HCT116 (cell line): Measurements from ENCODE around the gene MCTP2. TPM values are rescaled to one million over a fixed set of nuclear protein-coding genes. Genes with fewer than 3 reads are reported as not detected.

Experiments used
- ATAC-seq: fragments of 200-7000 bp; cut with Tn5 transposase; 2 replicates; pipeline ENCODE4 v1.9.1; 2020; ENCODE audit warnings: mild to moderate bottlenecking, moderate library complexity
- BruUV-seq: library from RNA; stranded (reverse); fragments of 400-500 nt; replicated peaks from 2 replicates; lab custom pipeline; 2021; lab: Mats Ljungman, UMichigan
- CTCF ChIA-PET: fragments of 300-600 bp; sonication (Branson Sonifier 250); formaldehyde crosslinking; loops from one replicate; lab custom pipeline; 2021; ENCODE audit warnings: antibody characterized with exemption; lab: Charles Lee
- POLR2A ChIA-PET: fragments of 300-600, 350-600 bp; sonication (Branson Sonifier 250); formaldehyde crosslinking; loops from one replicate; lab custom pipeline; 2021; ENCODE audit warnings: antibody characterized with exemption; lab: Charles Lee
- RAD21 ChIA-PET, 2 experiments: fragments of 300-600 bp; sonication (Branson Sonifier 250); formaldehyde crosslinking; loops; one replicate each; lab custom pipeline; 2023; ENCODE audit warnings: low total read pairs in 2 of 2; ENCODE audit not compliant: uncharacterized antibody in 2 of 2, unreplicated experiment in 2 of 2, low non-redundant PET in 1 of 2; lab: Charles Lee
- DNase-seq: peaks from one replicate; pipeline ENCODE4 v3.0.0-alpha.2; 2010; ENCODE audit warnings: low read depth, low spot score
- H2AFZ ChIP-seq: fragments of 200-600 bp; shearing (Covaris generic), sonication (generic); 2 replicates; pipeline ENCODE4 v1.6.1; 2017; ENCODE audit warnings: low read depth, mixed run types, mixed read lengths, antibody characterized with exemption, low read length; ENCODE audit not compliant: poor library complexity, severe bottlenecking
- H3K27ac ChIP-seq: 2 replicates; pipeline ENCODE4 v1.5.1; 2012; ENCODE audit warnings: low read depth, low read length
- H3K27me3 ChIP-seq: fragments of 200-600 bp; sonication (generic); 2 replicates; pipeline ENCODE4 v1.6.1; 2016; ENCODE audit warnings: mixed run types, low read length, mixed read lengths; ENCODE audit not compliant: insufficient read depth
- H3K36me3 ChIP-seq, 2 experiments: fragments of 200-500 bp in 1 of 2; fragments of 200-600 bp in 1 of 2; sonication (Bioruptor generic) in 1 of 2; sonication (generic) in 1 of 2; 2 replicates each; pipeline versions ENCODE4 v1.5.1 to v1.6.1; 2014 to 2016; ENCODE audit warnings: low read length in 2 of 2, inconsistent platforms in 1 of 2, mixed read lengths in 1 of 2, mixed run types in 1 of 2; ENCODE audit not compliant: insufficient read depth in 2 of 2, control insufficient read depth in 1 of 2
- H3K4me1 ChIP-seq, 2 experiments: fragments of 200-600 bp in 1 of 2; sonication (generic) in 1 of 2; 2 replicates each; pipeline versions ENCODE4 v1.5.1 to v1.6.1; 2012 to 2017; ENCODE audit warnings: low read length in 2 of 2, inconsistent platforms in 1 of 2, mild to moderate bottlenecking in 1 of 2, mixed read lengths in 1 of 2, mixed run types in 1 of 2, moderate library complexity in 1 of 2; ENCODE audit not compliant: insufficient read depth in 2 of 2, control insufficient read depth in 1 of 2
- H3K4me2 ChIP-seq: fragments of 200-600 bp; sonication (generic); 2 replicates; pipeline ENCODE4 v1.6.1; 2017; ENCODE audit warnings: mixed run types, low read length, mixed read lengths
- H3K4me3 ChIP-seq, 2 experiments: fragments of 200-600 bp in 1 of 2; sonication (generic) in 1 of 2; replicated peaks in 1 of 2; 2 replicates each; pipeline ENCODE4 v1.5.1; 2011 to 2016; ENCODE audit warnings: low read length in 2 of 2, control low read depth in 1 of 2, low read depth in 1 of 2, mild to moderate bottlenecking in 1 of 2, mixed read lengths in 1 of 2, mixed run types in 1 of 2
- H3K79me2 ChIP-seq: fragments of 200-600 bp; sonication (generic); 2 replicates; pipeline ENCODE4 v1.6.1; 2017; ENCODE audit warnings: mild to moderate bottlenecking, mixed run types, low read length, moderate library complexity, mixed read lengths; ENCODE audit not compliant: insufficient read depth
- H3K9ac ChIP-seq: fragments of 200-600 bp; sonication (generic); 2 replicates; pipeline ENCODE4 v1.6.1; 2016; ENCODE audit warnings: low read length, mixed read lengths
- H3K9me2 ChIP-seq: fragments of 200-600 bp; sonication (generic), shearing (Covaris generic); 2 replicates; pipeline ENCODE4 v1.6.1; 2017; ENCODE audit warnings: mixed run types, mild to moderate bottlenecking, moderate library complexity; ENCODE audit not compliant: insufficient read depth
- H3K9me3 ChIP-seq, 2 experiments: fragments of 200-500 bp in 1 of 2; fragments of 200-600 bp in 1 of 2; sonication (Bioruptor generic) in 1 of 2; sonication (generic) in 1 of 2; 2 replicates each; pipeline ENCODE4 v1.6.1; 2014 to 2017; ENCODE audit warnings: low read length in 2 of 2, mixed read lengths in 2 of 2, inconsistent platforms in 1 of 2, low read depth in 1 of 2, mild to moderate bottlenecking in 1 of 2, mixed run types in 1 of 2, moderate library complexity in 1 of 2; ENCODE audit not compliant: control insufficient read depth in 1 of 2, insufficient read depth in 1 of 2
- H4K20me1 ChIP-seq: fragments of 200-600 bp; sonication (generic), shearing (Covaris generic); 2 replicates; pipeline ENCODE4 v1.6.1; 2017; ENCODE audit warnings: mixed run types, mild to moderate bottlenecking, moderate library complexity; ENCODE audit not compliant: insufficient read depth
- CEBPB ChIP-seq: IDR thresholded peaks from 2 replicates; pipeline ENCODE4 v1.6.1; 2012; ENCODE audit warnings: low read depth
- EGR1 ChIP-seq: IDR thresholded peaks from 2 replicates; pipeline ENCODE4 v1.6.1; 2012; ENCODE audit warnings: low read depth
- ELF1 ChIP-seq: IDR thresholded peaks from 2 replicates; pipeline ENCODE4 v1.6.1; 2012; ENCODE audit warnings: low read depth, borderline replicate concordance
- EZH2phosphoT487 ChIP-seq: fragments of 200-600 bp; IDR thresholded peaks from 2 replicates; pipeline ENCODE4 v1.6.1; 2018; ENCODE audit warnings: antibody characterized with exemption, borderline replicate concordance
- FOSL1 ChIP-seq: IDR thresholded peaks from 2 replicates; pipeline ENCODE4 v1.6.1; 2012; ENCODE audit warnings: low read depth
- MAX ChIP-seq: IDR thresholded peaks from 2 replicates; pipeline ENCODE4 v1.6.1; 2012
- POLR2AphosphoS5 ChIP-seq: IDR thresholded peaks from 2 replicates; pipeline ENCODE4 v1.6.1; 2011; ENCODE audit warnings: mild to moderate bottlenecking, low read depth, low read length, moderate library complexity
- RAD21 ChIP-seq: IDR thresholded peaks from 2 replicates; pipeline ENCODE4 v1.6.1; 2012; ENCODE audit warnings: low read depth, mild to moderate bottlenecking
- SP1 ChIP-seq: IDR thresholded peaks from 2 replicates; pipeline ENCODE4 v1.6.1; 2012; ENCODE audit warnings: low read depth
- TCF7L2 ChIP-seq: IDR thresholded peaks from 2 replicates; pipeline ENCODE4 v1.7.0; 2011; ENCODE audit warnings: borderline replicate concordance, inconsistent platforms; ENCODE audit not compliant: insufficient read depth, insufficient read length; ENCODE audit errors: extremely low read depth
- ZFX ChIP-seq: fragments of 450-650 bp; IDR thresholded peaks from 2 replicates; pipeline ENCODE4 v1.6.1; 2017
- ZNF274 ChIP-seq: fragments of 200-500 bp; sonication (Bioruptor generic); IDR thresholded peaks from 2 replicates; pipeline ENCODE4 v1.6.1; 2014; ENCODE audit warnings: mild to moderate bottlenecking, low read depth, low read length, inconsistent platforms
- intact Hi-C: fragments of 100-400 bp; cut with micrococcal nuclease; formaldehyde crosslinking; loops from 2 replicates; pipeline ENCODE4 v1.10.0; 2022
- total RNA-seq: library from RNA; stranded (reverse); gene quantifications from one replicate; pipeline ENCODE4 v1.2.1, GENCODE V29; 2021; ENCODE audit not compliant: unreplicated experiment
- TF ChIP-seq, protein P1 (sequence below): IDR thresholded peaks from 2 replicates; pipeline ENCODE4 v1.6.1; 2012; ENCODE audit warnings: low read depth
- TF ChIP-seq, protein P2 (sequence below): IDR thresholded peaks from 2 replicates; pipeline ENCODE4 v1.6.1; 2011; ENCODE audit warnings: mild to moderate bottlenecking, low read length, moderate library complexity; ENCODE audit not compliant: insufficient replicate concordance; ENCODE audit errors: extremely low read depth

Gene MCTP2
- total RNA-seq, 1 experiment from 2014 or later: 12.9 TPM

DNA sequence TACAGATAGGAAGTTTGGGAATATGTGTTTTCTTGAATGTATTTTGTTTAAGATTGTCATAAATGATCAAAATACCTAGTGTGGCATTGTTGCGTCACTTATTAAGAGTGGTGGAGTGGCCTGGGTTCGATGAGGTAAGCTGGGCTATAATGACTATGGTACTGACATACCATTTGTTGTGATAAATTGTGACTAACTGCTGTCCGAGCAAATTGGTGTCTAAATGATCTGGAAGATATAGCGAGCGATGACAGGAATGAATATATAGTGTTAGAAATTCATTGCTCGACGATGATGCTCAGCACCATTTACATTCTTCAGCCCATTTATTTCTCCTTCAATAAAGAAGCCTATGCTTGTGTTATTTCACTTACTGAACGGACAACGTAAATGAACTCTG, 123.3 kb downstream of the MCTP2 start:
- POLR2A ChIA-PET: no interaction called here
- H3K4me1 ChIP-seq: no peaks in the 10 kb centered on the region
- no peak overlapping the region for H3K27ac ChIP-seq
- intact Hi-C loops: no loop called here
- no peaks in the 10 kb centered on the region for H4K20me1 ChIP-seq
- H3K4me3 ChIP-seq: no peak overlapping the region
- no peaks in the 10 kb centered on the region for H3K27me3 ChIP-seq
- no peaks in the 10 kb centered on the region for H3K9me2 ChIP-seq
- DNase-seq: no peak
- no peak for ATAC-seq
- H3K79me2 ChIP-seq: no peaks in the 10 kb centered on the region
- CTCF ChIA-PET: interaction anchor here (0.6 kb wide), 1 partner anchor 936 kb away, joined by 3 read pairs; no protein-coding TSS in a partner anchor
- no peaks in the 10 kb centered on the region for H3K36me3 ChIP-seq
- BruUV-seq: no TSS peak
- H3K9me3 ChIP-seq: no peaks in the 10 kb centered on the region
- RAD21 ChIA-PET: no interaction called here
- H3K4me2 ChIP-seq: no peak overlapping the region
- TF ChIP-seq SP1: no peak
- no peak for TF ChIP-seq TCF7L2
- no peak for TF ChIP-seq CEBPB
- TF ChIP-seq FOSL1: no peak
- TF ChIP-seq EGR1: no peak
- no peak overlapping the region for H3K9ac ChIP-seq
- no peak overlapping the region for H2AFZ ChIP-seq

- no peak overlapping the region for H3K27ac ChIP-seq
- CTCF ChIA-PET: no interaction called here
- POLR2A ChIA-PET: no interaction called here
- BruUV-seq: no TSS peak
- H3K9ac ChIP-seq: no peak overlapping the region
- no peaks in the 10 kb centered on the region for H3K79me2 ChIP-seq
- ATAC-seq (no peak), DNase-seq (no peak)
- no peak overlapping the region for H2AFZ ChIP-seq
- no peaks in the 10 kb centered on the region for H3K9me3 ChIP-seq
- H3K4me3 ChIP-seq: no peak overlapping the region
- intact Hi-C loops: no loop called here
- no peaks in the 10 kb centered on the region for H3K4me1 ChIP-seq
- no peak overlapping the region for H3K4me2 ChIP-seq
- no peaks in the 10 kb centered on the region for H3K9me2 ChIP-seq
- H3K27me3 ChIP-seq: no peaks in the 10 kb centered on the region
- TF ChIP-seq ZFX: no peak
- TF ChIP-seq, protein P1, sequence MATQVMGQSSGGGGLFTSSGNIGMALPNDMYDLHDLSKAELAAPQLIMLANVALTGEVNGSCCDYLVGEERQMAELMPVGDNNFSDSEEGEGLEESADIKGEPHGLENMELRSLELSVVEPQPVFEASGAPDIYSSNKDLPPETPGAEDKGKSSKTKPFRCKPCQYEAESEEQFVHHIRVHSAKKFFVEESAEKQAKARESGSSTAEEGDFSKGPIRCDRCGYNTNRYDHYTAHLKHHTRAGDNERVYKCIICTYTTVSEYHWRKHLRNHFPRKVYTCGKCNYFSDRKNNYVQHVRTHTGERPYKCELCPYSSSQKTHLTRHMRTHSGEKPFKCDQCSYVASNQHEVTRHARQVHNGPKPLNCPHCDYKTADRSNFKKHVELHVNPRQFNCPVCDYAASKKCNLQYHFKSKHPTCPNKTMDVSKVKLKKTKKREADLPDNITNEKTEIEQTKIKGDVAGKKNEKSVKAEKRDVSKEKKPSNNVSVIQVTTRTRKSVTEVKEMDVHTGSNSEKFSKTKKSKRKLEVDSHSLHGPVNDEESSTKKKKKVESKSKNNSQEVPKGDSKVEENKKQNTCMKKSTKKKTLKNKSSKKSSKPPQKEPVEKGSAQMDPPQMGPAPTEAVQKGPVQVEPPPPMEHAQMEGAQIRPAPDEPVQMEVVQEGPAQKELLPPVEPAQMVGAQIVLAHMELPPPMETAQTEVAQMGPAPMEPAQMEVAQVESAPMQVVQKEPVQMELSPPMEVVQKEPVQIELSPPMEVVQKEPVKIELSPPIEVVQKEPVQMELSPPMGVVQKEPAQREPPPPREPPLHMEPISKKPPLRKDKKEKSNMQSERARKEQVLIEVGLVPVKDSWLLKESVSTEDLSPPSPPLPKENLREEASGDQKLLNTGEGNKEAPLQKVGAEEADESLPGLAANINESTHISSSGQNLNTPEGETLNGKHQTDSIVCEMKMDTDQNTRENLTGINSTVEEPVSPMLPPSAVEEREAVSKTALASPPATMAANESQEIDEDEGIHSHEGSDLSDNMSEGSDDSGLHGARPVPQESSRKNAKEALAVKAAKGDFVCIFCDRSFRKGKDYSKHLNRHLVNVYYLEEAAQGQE: no peak
- no peak for TF ChIP-seq RAD21
- no peak for TF ChIP-seq SP1
- TF ChIP-seq, protein P2, sequence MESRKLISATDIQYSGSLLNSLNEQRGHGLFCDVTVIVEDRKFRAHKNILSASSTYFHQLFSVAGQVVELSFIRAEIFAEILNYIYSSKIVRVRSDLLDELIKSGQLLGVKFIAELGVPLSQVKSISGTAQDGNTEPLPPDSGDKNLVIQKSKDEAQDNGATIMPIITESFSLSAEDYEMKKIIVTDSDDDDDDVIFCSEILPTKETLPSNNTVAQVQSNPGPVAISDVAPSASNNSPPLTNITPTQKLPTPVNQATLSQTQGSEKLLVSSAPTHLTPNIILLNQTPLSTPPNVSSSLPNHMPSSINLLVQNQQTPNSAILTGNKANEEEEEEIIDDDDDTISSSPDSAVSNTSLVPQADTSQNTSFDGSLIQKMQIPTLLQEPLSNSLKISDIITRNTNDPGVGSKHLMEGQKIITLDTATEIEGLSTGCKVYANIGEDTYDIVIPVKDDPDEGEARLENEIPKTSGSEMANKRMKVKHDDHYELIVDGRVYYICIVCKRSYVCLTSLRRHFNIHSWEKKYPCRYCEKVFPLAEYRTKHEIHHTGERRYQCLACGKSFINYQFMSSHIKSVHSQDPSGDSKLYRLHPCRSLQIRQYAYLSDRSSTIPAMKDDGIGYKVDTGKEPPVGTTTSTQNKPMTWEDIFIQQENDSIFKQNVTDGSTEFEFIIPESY: no peak
- TF ChIP-seq MAX: no peak
- TF ChIP-seq EZH2phosphoT487: no peak
- no peak for TF ChIP-seq POLR2AphosphoS5
- TF ChIP-seq ELF1: no peak
- no peak for TF ChIP-seq EGR1
- TF ChIP-seq ZNF274: no peak
- no peak for TF ChIP-seq TCF7L2
- H3K36me3 ChIP-seq: no peaks in the 10 kb centered on the region
- H4K20me1 ChIP-seq: no peaks in the 10 kb centered on the region
- RAD21 ChIA-PET: no interaction called here
These were observed 128.4 kb downstream of the MCTP2 start for GRCh38 chr15:94359716-94360115.
